ENCODE measurements around the gene STARD13. TPM values are rescaled to one million over a fixed set of nuclear protein-coding genes. Genes with fewer than 3 reads are reported as not detected.
A peak's percentile ranks its signal among the peaks of the same experiment; 100 is the strongest.

STARD13 gene
- total RNA-seq, 1 donor from 2014 or later: 61.0 TPM

- TF ChIP-seq CTCF (IDR thresholded peaks at IDR 0.05): no peak
- Histone ChIP-seq H3K4me1 (peaks cover 61% of the 10 kb centered on the region), H3K27me3 (ENCODE audit: low read depth) (no peaks in the 10 kb centered on the region), H3K36me3 (no peaks in the 10 kb centered on the region), H3K27ac (peak overlapping the region; percentile 77), H3K4me3 (no peak overlapping the region), H3K9me3 (no peaks in the 10 kb centered on the region)
- DNase-seq (no peak), ATAC-seq (peak in 1 of 2 donors; percentile 24)
- intact Hi-C loops (cut with DNase I): no loop called here
These were observed 78.5 kb downstream of the STARD13 start for GRCh38 chr13:33206945-33207614.

- intact Hi-C loops (cut with DNase I): no loop called here
- Histone ChIP-seq H3K4me3 (no peak overlapping the region), H3K9me3 (no peaks in the 10 kb centered on the region), H3K36me3 (no peaks in the 10 kb centered on the region), H3K4me1 (peaks cover 64% of the 10 kb centered on the region), H3K27me3 (ENCODE audit: low read depth) (no peaks in the 10 kb centered on the region), H3K27ac (peak overlapping the region; percentile 77)
- no peak for DNase-seq
- ATAC-seq: no peak
- no peak for TF ChIP-seq CTCF (IDR thresholded peaks at IDR 0.05)
These were observed 79.1 kb downstream of the STARD13 start for GRCh38 chr13:33206425-33206824.

- H3K27me3 ChIP-seq (ENCODE audit: low read depth): no peaks in the 10 kb centered on the region
- H3K36me3 ChIP-seq: no peaks in the 10 kb centered on the region
- H3K9me3 ChIP-seq: no peaks in the 10 kb centered on the region
- DNase-seq: no peak
- no peak for TF ChIP-seq CTCF (IDR thresholded peaks at IDR 0.05)
- peak overlapping the region; percentile 77 for H3K27ac ChIP-seq
- peaks cover 64% of the 10 kb centered on the region for H3K4me1 ChIP-seq
- H3K4me3 ChIP-seq: peak overlapping the region; percentile 36
- intact Hi-C loops (cut with DNase I): no loop called here
- no peak for ATAC-seq
These were observed 79.7 kb downstream of the STARD13 start for GRCh38 chr13:33205804-33206221.

- no peak for DNase-seq
- Histone ChIP-seq H3K9me3 (no peaks in the 10 kb centered on the region), H3K4me3 (peak overlapping the region; percentile 36), H3K27ac (peak overlapping the region; percentile 77), H3K36me3 (no peaks in the 10 kb centered on the region), H3K27me3 (ENCODE audit: low read depth) (no peaks in the 10 kb centered on the region), H3K4me1 (peaks cover 65% of the 10 kb centered on the region)
- TF ChIP-seq CTCF (IDR thresholded peaks at IDR 0.05): no peak
- intact Hi-C loops (cut with DNase I): no loop called here
- no peak for ATAC-seq
These were observed 80.3 kb downstream of the STARD13 start for GRCh38 chr13:33205224-33205623.

GRCh38 chr13:33204130-33204927 lies 81.2 kb downstream of the STARD13 start:
- peak overlapping the region; percentile 77 for H3K27ac ChIP-seq
- no peaks in the 10 kb centered on the region for H3K36me3 ChIP-seq
- H3K4me1 ChIP-seq: peaks cover 71% of the 10 kb centered on the region
- H3K9me3 ChIP-seq: no peaks in the 10 kb centered on the region
- H3K27me3 ChIP-seq (ENCODE audit: low read depth): no peaks in the 10 kb centered on the region
- intact Hi-C loops (cut with DNase I): no loop called here
- ATAC-seq (peak in 1 of 2 donors; percentile 19), DNase-seq (no peak)
- H3K4me3 ChIP-seq: peak overlapping the region; percentile 36
- no peak for TF ChIP-seq CTCF (IDR thresholded peaks at IDR 0.05)

Data from lower lobe of right lung (tissue), 2 donors.